Ovary (tissue), 3 donors: ENCODE data around the gene FBXL20.

Source experiments
- CTCF ChIP-seq, 3 donors: fragments of 450-650 bp in 2 of 3; fragments of 200-600 bp in 1 of 3; IDR thresholded peaks; one replicate each; pipeline versions ENCODE4 v1.5.1 to v1.8.0; 2016 to 2022; ENCODE audit warnings: antibody characterized with exemption in 3 of 3, mild to moderate bottlenecking in 1 of 3
- POLR2A ChIP-seq: fragments of 450-650 bp; IDR thresholded peaks from one replicate; pipeline ENCODE4 v1.6.1; 2017; ENCODE audit warnings: antibody characterized with exemption, mild to moderate bottlenecking, moderate library complexity
- donor health status: DM: no; HTN: no; CAD: no.

GRCh38 chr17:39352986-39353385 lies 48.4 kb downstream of the FBXL20 start:
- no peak for TF ChIP-seq CTCF (IDR thresholded peaks at IDR 0.05)
- TF ChIP-seq POLR2A = no peak
